HEK293T (cell line): Measurements from ENCODE around the gene PIK3IP1.
"Not testable (repeated sequence)": the region's sequence is repeated elsewhere in the genome, so short reads cannot be mapped to it uniquely, and the experiment has no call there.

Experiments
- ELF4 ChIP-seq: fragments of 450-650 bp; IDR thresholded peaks from 2 replicates; pipeline ENCODE4 v1.6.1; 2017; ENCODE audit warnings: antibody characterized with exemption
- FOXK2 ChIP-seq: fragments of 450-650 bp; IDR thresholded peaks from 2 replicates; pipeline ENCODE4 v1.6.1; 2016; ENCODE audit warnings: mild to moderate bottlenecking
- HDGF ChIP-seq: fragments of 450-650 bp; IDR thresholded peaks from 2 replicates; pipeline ENCODE4 v1.6.1; 2017; ENCODE audit warnings: antibody characterized with exemption, borderline replicate concordance
- SP1 ChIP-seq: fragments of 450-650 bp; IDR thresholded peaks from 2 replicates; pipeline ENCODE4 v1.6.1; 2017
- TARDBP ChIP-seq: fragments of 450-650 bp; IDR thresholded peaks from 2 replicates; pipeline ENCODE4 v1.6.1; 2016

DNA sequence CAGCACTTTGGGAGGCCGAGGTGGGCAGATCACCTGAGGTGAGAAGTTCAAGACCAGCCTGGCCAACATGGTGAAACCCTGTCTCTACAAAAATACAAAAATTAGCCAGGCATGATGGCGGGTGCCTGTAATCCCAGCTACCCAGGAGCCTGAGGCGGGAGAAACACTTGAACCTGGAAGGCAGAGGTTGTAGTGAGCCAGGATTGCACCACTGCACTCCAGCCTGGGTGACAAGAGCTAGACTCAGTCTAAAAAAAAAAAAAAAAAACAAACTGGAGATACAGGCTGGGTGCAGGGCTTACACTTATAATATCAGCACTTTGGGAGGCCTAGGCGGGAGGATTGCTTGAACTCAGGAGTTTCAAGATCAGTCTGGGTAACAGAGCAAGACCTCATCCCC lies 56.2 kb downstream of the PIK3IP1 start:
- not testable (repeated sequence) for TF ChIP-seq ELF4, SP1, HDGF, FOXK2, TARDBP
